ENCODE results near the gene RCOR3. TPM values are rescaled to one million over a fixed set of nuclear protein-coding genes. Genes with fewer than 3 reads are reported as not detected.

RCOR3 gene
- total RNA-seq, 1 experiment from 2014 or later, result 70.3 TPM

DNA sequence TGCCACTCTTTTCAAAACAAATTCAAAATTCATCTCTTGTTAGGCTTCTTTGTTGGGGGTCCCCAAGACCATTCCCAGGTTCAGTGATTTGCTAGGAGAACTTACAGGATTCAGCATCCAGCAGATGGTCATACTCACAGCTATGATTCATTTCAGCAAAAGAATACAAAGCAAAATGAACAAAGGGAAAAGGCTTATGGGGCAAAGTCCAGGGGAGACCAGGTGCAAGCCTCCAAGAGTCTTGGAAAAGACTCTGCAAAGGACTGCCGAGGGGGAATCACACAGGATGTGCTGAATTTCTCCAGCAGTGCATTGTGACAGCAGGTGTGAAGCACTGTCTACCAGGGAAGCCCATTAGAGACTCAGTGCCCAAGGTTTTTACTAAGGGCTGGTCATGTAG is 74.7 kb downstream of the RCOR3 start:
- Mint-ChIP-seq H3K27ac (ENCODE audit: low read depth, unreplicated experiment) (no peak overlapping the region), H3K36me3 (ENCODE audit: insufficient read depth, unreplicated experiment) (no peaks in the 10 kb centered on the region), H3K4me3 (ENCODE audit: unreplicated experiment) (no peak overlapping the region), H3K27me3 (ENCODE audit: insufficient read depth, unreplicated experiment) (no peaks in the 10 kb centered on the region), H3K9me3 (ENCODE audit: unreplicated experiment) (no peaks in the 10 kb centered on the region), H3K4me1 (ENCODE audit: insufficient read depth, unreplicated experiment) (peaks cover 39% of the 10 kb centered on the region)
- intact Hi-C loops (cut with micrococcal nuclease), result no loop called here
- no TSS peak for BruUV-seq (replicated peaks)
- TF ChIP-seq, protein P1, sequence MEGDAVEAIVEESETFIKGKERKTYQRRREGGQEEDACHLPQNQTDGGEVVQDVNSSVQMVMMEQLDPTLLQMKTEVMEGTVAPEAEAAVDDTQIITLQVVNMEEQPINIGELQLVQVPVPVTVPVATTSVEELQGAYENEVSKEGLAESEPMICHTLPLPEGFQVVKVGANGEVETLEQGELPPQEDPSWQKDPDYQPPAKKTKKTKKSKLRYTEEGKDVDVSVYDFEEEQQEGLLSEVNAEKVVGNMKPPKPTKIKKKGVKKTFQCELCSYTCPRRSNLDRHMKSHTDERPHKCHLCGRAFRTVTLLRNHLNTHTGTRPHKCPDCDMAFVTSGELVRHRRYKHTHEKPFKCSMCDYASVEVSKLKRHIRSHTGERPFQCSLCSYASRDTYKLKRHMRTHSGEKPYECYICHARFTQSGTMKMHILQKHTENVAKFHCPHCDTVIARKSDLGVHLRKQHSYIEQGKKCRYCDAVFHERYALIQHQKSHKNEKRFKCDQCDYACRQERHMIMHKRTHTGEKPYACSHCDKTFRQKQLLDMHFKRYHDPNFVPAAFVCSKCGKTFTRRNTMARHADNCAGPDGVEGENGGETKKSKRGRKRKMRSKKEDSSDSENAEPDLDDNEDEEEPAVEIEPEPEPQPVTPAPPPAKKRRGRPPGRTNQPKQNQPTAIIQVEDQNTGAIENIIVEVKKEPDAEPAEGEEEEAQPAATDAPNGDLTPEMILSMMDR (IDR thresholded peaks at IDR 0.05; ENCODE audit: unreplicated experiment), result no peak
- CTCF ChIA-PET, result interaction anchor here (11.0 kb wide), 1 partner anchor 8 kb away, joined by 153 read pairs; the partner anchor contains the start of gene TRAF5
- no peak for DNase-seq (ENCODE audit: unreplicated experiment)
- POLR2A ChIA-PET, result interaction anchor here (1.8 kb wide), 1 partner anchor 49 kb away, joined by 4 read pairs; no protein-coding TSS in a partner anchor

DNA sequence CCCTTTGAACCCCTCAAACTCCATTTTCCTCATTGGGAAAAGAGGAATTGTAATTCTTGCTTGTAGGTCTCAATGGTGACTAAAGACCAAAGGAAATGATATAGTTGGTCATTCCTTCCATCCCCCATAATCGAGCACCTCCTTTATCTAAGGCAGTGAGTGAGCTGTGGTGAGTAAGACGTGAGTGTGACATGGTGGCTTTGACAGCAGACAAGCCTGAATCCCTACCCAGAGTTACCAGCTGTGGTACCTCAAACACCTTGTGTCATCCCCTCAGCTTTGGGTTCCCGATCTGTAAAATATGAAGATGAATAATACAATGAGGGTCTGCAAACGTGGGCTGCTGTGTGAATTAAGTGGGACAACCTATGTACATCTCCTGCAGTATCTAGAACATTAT is 75.8 kb downstream of the RCOR3 start:
- no peaks in the 10 kb centered on the region for H3K36me3 Mint-ChIP-seq (ENCODE audit: insufficient read depth, unreplicated experiment)
- no TSS peak for BruUV-seq (replicated peaks)
- DNase-seq (ENCODE audit: unreplicated experiment), result no peak
- H3K4me3 Mint-ChIP-seq (ENCODE audit: unreplicated experiment), result no peak overlapping the region
- no peaks in the 10 kb centered on the region for H3K27me3 Mint-ChIP-seq (ENCODE audit: insufficient read depth, unreplicated experiment)
- TF ChIP-seq, protein P1 (IDR thresholded peaks at IDR 0.05; ENCODE audit: unreplicated experiment), result no peak
- no peak overlapping the region for H3K27ac Mint-ChIP-seq (ENCODE audit: low read depth, unreplicated experiment)
- intact Hi-C loops (cut with micrococcal nuclease), result no loop called here
- CTCF ChIA-PET, result interaction anchor here (0.6 to 11.0 kb wide), 6 partner anchors 9 to 506 kb away, joined by 3 to 153 read pairs (median 7); partner anchors contain the start of gene TRAF5
- POLR2A ChIA-PET, result interaction anchor here (1.1 to 1.8 kb wide), 3 partner anchors 8 to 48 kb away, joined by 4 to 6 read pairs (median 4); partner anchors contain the start of gene TRAF5
- peaks cover 28% of the 10 kb centered on the region for H3K4me1 Mint-ChIP-seq (ENCODE audit: insufficient read depth, unreplicated experiment)
- H3K9me3 Mint-ChIP-seq (ENCODE audit: unreplicated experiment), result no peaks in the 10 kb centered on the region

DNA sequence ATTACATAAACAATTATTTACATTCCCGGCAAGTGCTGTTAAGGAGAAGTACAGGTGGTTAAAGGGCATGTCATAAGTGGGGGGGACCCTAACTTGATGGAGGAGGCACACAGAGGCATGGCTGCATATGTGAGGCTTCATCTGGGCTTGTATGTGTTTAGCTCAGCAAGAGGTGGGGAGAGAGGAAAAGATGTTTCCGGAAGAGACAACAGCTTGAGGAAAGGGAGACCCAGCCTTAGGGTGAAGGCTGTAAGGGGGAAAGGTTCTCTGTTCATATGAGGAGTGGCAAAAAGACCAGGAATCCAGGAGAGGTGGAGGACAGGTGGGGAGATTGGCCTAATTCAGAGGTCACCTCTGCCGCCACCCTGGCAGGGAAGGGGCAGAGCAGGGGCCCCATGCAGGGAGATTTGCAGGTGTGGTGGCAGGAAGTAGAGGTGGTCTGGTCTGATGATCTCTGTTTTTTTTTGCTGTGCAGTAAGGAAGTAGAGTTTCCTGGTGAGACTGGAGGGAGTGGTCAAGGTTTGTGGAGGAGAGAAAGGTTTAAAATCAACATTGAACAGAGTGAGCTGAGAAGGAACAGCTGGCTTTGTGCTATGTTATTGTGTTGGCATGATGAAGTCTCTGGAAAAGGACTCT is 76.5 kb downstream of the RCOR3 start:
- H3K36me3 Mint-ChIP-seq (ENCODE audit: insufficient read depth, unreplicated experiment), result no peaks in the 10 kb centered on the region
- no peak overlapping the region for H3K4me3 Mint-ChIP-seq (ENCODE audit: unreplicated experiment)
- no peak overlapping the region for H3K27ac Mint-ChIP-seq (ENCODE audit: low read depth, unreplicated experiment)
- peaks cover 22% of the 10 kb centered on the region for H3K4me1 Mint-ChIP-seq (ENCODE audit: insufficient read depth, unreplicated experiment)
- CTCF ChIA-PET, result interaction anchor here (0.5 to 11.0 kb wide), 6 partner anchors 10 to 507 kb away, joined by 3 to 153 read pairs (median 7); partner anchors contain the start of gene TRAF5
- intact Hi-C loops (cut with micrococcal nuclease), result no loop called here
- H3K27me3 Mint-ChIP-seq (ENCODE audit: insufficient read depth, unreplicated experiment), result no peaks in the 10 kb centered on the region
- POLR2A ChIA-PET, result interaction anchor here (1.0 to 1.7 kb wide), 3 partner anchors 9 to 25 kb away, joined by 3 to 6 read pairs (median 3); partner anchors contain the start of gene TRAF5
- no TSS peak for BruUV-seq (replicated peaks)
- no peak for DNase-seq (ENCODE audit: unreplicated experiment)
- no peaks in the 10 kb centered on the region for H3K9me3 Mint-ChIP-seq (ENCODE audit: unreplicated experiment)
- TF ChIP-seq, protein P1 (IDR thresholded peaks at IDR 0.05; ENCODE audit: unreplicated experiment), result no peak

DNA sequence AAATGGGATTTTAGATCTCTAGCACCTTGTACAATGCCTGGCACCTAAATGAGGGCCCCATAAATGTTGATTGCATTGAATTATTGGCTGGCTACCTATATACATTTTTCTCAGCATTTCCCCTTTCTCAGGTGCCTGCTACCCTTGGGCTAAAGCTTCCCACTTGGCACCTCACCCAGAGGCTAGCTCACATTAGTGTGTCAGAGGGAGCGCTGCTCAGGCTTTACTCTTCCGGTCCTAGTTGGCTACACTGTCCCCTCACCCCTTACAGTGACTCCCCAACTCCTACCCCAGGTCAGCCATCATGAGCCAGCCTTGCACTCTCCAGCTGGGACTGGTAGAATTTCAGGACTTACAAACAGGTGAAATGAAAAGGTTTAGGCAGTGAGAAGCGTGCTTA is 77.0 kb downstream of the RCOR3 start:
- no TSS peak for BruUV-seq (replicated peaks)
- ChIA-PET POLR2A (interaction anchor here (0.6 to 1.7 kb wide), 4 partner anchors 10 to 46 kb away, joined by 3 to 6 read pairs (median 3); partner anchors contain the start of gene TRAF5), CTCF (interaction anchor here (0.6 to 11.0 kb wide), 6 partner anchors 11 to 217 kb away, joined by 3 to 153 read pairs (median 6); partner anchors contain the start of gene TRAF5)
- DNase-seq (ENCODE audit: unreplicated experiment), result no peak
- Mint-ChIP-seq H3K36me3 (ENCODE audit: insufficient read depth, unreplicated experiment) (no peaks in the 10 kb centered on the region), H3K9me3 (ENCODE audit: unreplicated experiment) (no peaks in the 10 kb centered on the region), H3K4me3 (ENCODE audit: unreplicated experiment) (no peak overlapping the region), H3K4me1 (ENCODE audit: insufficient read depth, unreplicated experiment) (peaks cover 22% of the 10 kb centered on the region), H3K27me3 (ENCODE audit: insufficient read depth, unreplicated experiment) (no peaks in the 10 kb centered on the region), H3K27ac (ENCODE audit: low read depth, unreplicated experiment) (no peak overlapping the region)
- TF ChIP-seq, protein P1 (IDR thresholded peaks at IDR 0.05; ENCODE audit: unreplicated experiment), result no peak
- intact Hi-C loops (cut with micrococcal nuclease), result no loop called here

All from MCF 10A (cell line).